ENCODE results near the gene ANGPTL1.

The ANGPTL1 gene

GRCh38 chr1:178870944-178871343 is at the start of gene ANGPTL1:
Gene ANGPTL1 (minus strand): TSS chr1:178871077. CDS start chr1:178865776, 5,301 bp downstream.
- peak; percentile 90 for DNase-seq

GRCh38 chr1:178919581-178919980 is 48.7 kb upstream of the ANGPTL1 start:
- no peak for DNase-seq

- no peak for DNase-seq
Observed at GRCh38 chr1:178918955-178919354, 48.1 kb upstream of the ANGPTL1 start.

GRCh38 chr1:178918308-178918707 is 47.4 kb upstream of the ANGPTL1 start:
- DNase-seq = no peak

- DNase-seq = no peak
Observed at GRCh38 chr1:178916448-178917174, 45.7 kb upstream of the ANGPTL1 start.

GRCh38 chr1:178912597-178912996 is 41.7 kb upstream of the ANGPTL1 start:
- no peak for DNase-seq

- no peak for DNase-seq
Observed at GRCh38 chr1:178910023-178910422, 39.1 kb upstream of the ANGPTL1 start.

GRCh38 chr1:178908358-178908757 is 37.5 kb upstream of the ANGPTL1 start:
- no peak for DNase-seq

GRCh38 chr1:178901482-178902125 is 30.7 kb upstream of the ANGPTL1 start:
- no peak for DNase-seq

GRCh38 chr1:178899402-178899801 is 28.5 kb upstream of the ANGPTL1 start:
- DNase-seq = no peak

- no peak for DNase-seq
Observed at GRCh38 chr1:178898401-178898800, 27.5 kb upstream of the ANGPTL1 start.

- DNase-seq = no peak
Observed at GRCh38 chr1:178895928-178896327, 25.1 kb upstream of the ANGPTL1 start.

GRCh38 chr1:178886551-178886950 is 15.7 kb upstream of the ANGPTL1 start:
- DNase-seq = no peak

- DNase-seq = no peak
Observed at GRCh38 chr1:178885869-178886268, 15.0 kb upstream of the ANGPTL1 start.

- DNase-seq = no peak
Observed at GRCh38 chr1:178881950-178882349, 11.1 kb upstream of the ANGPTL1 start.

GRCh38 chr1:178877896-178878295 is 7.0 kb upstream of the ANGPTL1 start:
- no peak for DNase-seq

- DNase-seq = no peak
Observed at GRCh38 chr1:178875936-178876335, 5.1 kb upstream of the ANGPTL1 start.

GRCh38 chr1:178874966-178875365 is 4.1 kb upstream of the ANGPTL1 start:
- no peak for DNase-seq

- no peak for DNase-seq
Observed at GRCh38 chr1:178871551-178872320, 859 bp upstream of the ANGPTL1 start.

- DNase-seq = peak; percentile 38
Observed at GRCh38 chr1:178870221-178870620, 656 bp downstream of the ANGPTL1 start.

- peak; percentile 63 for DNase-seq
Observed at GRCh38 chr1:178869119-178869697, 1.7 kb downstream of the ANGPTL1 start.

- DNase-seq = no peak
Observed at GRCh38 chr1:178868706-178869105, 2.2 kb downstream of the ANGPTL1 start.

GRCh38 chr1:178867670-178868069 is 3.2 kb downstream of the ANGPTL1 start:
- no peak for DNase-seq
